PC-3 (cell line): Measurements from ENCODE around the gene SRRT.

ENCODE experiments used
- CTCF ChIP-seq: fragments of 300-600 bp; sonication (generic); conservative IDR thresholded peaks from 2 replicates; pipeline ENCODE4 v1.5.1; 2017; ENCODE audit warnings: antibody characterized with exemption, low read depth, mild to moderate bottlenecking, low read length
- EZH2 ChIP-seq: fragments of 300-600 bp; sonication (generic); IDR thresholded peaks from one replicate; pipeline ENCODE4 v1.6.1; 2017; ENCODE audit warnings: antibody characterized with exemption, mild to moderate bottlenecking, low read length; ENCODE audit not compliant: unreplicated experiment

GRCh38 chr7:100874300-100874576 is 665 bp upstream of the SRRT start:
- TF ChIP-seq CTCF (no peak), EZH2 (no peak)
